ENCODE data around the gene FOXE1.

Gene FOXE1

DNA sequence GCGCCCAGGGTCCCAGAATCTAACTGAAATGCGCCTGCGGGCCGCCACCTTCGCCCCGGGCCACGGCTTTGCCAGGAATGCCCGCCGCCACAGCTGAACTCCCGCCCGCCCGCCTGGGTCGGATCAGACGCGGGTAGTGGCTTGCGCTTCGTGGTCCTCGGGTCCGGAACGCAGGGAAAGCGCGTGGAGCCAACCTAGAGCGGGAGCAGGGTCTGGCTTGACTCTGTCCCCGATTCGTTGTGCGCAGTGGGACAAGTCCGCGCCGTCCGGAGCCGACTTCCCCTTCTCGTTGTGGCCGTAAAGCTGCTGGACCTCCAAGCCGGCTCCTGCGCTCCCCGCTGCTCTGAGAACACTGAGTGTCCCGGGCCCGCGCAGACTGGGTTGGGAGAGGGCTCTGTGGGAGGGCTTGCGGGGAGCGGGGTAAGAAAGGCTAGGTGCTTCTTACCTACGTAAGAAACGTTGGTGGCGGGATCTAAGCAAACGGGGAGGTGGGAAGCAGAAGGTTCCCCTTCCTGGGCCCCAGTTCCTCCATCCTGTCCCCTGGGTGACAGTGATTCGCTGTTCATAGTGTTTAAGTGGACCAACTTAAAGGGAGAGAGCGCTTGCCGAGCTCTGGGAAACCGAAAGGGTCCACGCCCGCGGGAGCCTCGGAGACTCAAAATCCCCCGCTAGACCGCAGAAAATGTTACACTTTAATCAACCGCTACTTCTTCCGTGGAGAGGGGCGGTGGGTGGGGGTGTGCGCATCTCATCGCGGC lies 4.4 kb upstream of the FOXE1 start:
- DNase-seq = no peak

DNA sequence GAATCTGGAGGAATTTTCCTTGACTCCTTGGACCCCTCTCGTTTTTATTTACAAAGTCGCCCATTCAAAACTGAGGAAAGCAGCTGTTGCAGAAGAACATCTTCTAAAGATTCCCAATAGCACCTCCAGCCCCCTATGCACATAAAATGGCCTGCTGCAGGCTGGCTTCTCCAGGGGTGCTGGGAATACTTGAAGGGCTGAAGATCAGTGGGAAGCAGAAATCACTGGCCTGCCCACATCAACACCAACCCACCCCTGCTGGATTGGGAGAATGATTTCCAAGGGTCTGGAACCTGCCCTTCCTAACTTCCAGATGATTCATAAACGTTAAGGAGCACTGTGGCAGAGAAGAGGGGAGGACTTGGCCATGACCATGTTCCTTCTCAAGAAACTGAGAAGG lies 3.0 kb upstream of the FOXE1 start:
- DNase-seq = no peak

DNA sequence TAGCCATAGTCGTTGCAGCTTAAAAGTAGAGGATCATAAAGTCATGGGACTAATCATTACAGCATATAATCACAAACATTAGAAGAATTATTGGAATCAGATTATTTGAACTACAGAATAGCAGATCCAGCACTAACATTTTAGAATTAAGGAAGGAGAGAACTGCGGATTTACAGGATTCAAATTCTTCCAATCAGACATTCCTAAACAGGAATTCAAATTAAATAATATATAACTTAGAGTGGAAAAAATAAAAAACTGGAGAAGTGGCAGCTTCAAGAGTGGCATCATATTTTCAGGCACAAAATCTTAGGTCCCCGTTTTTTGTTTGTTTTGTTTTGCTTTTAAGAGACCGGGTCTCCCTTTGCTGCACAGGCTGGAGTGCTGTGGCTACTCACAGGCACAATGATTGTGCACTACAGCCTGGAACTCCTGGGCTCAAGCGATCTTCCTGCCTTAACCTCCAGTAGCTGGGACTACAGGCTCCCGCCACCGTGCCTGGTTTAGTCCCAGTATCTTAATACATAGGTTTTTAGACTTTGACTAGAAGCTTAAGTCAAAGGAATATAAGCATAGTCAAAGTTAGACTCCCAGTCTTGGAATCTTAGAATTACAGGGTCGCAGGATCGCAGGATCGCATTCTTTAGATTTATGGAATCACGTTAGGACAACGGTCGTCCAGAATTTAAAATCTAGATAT lies 2.1 kb upstream of the FOXE1 start:
- DNase-seq = no peak

DNA sequence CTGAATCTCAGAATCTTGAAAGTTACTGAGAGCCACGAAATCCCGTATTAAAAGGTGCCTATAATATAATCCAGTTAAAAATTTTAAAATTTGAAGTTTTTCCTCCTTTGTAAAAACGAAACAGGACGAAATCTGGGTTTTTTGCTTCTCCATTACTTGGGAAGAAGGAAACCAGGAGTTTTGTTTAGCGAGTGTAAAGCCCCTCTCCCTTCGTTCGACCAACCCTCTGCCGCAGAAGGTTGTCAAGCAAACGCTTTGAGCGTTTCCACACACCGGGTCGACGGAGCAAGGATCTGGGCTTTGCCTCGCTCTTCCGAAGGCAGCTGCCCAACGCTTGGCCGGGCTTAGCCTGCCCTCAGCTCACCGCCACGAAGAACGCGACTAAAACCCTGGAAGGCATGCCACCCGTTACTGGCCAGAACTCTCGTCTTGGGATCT lies 1.6 kb upstream of the FOXE1 start:
- no peak for DNase-seq

DNA sequence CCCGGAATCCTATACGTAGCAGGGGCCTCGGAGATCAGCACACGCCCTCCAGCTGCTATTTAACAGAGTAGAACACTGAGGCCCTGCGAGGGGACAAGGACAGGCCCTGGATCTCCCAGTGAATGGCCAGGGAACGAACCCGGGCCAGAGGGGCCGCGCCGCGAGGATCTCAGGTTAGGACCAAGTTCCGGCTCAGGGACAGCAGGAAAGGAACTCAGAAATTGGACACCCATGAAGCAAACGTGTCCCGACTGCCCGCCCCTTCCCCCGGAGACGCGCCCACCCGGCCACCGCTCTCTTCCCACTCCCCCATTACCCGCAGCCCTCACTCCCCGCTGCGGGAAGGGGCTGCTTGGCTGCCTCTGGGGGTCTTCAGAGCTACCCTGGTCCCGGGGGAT lies 1.0 kb upstream of the FOXE1 start:
- no peak for DNase-seq

DNA sequence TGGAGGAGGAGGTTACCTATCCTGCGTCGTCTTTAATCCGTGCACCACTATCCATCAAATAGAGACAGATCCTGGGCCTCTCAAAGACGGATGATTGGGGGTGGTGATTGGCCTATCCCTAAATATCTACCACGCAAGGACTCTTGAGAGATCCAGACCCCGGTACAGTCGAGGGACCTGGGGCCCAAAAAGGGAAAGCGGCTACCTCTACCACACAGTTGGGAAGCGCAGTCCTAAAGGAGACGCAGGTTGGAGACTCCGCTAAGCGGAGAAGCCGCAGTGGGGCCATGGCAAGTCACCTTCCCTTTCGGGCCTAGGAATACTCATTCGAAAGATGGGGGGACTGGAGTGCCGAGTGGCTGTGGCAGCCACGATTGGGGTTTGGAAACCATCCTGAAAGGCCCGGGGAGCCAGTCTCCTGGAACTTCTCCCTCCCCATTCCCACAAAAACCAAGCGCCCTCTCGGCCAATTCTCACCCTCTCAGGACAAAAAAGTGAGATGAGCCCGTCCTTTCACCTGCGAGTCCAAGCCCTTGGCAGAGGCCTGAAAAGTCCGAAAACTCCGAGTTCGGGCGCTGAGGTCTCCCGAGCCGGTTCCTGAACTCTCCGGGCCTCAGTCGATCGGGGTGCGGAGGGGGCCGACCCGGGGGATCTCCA lies 499 bp upstream of the FOXE1 start:
- no peak for DNase-seq

DNA sequence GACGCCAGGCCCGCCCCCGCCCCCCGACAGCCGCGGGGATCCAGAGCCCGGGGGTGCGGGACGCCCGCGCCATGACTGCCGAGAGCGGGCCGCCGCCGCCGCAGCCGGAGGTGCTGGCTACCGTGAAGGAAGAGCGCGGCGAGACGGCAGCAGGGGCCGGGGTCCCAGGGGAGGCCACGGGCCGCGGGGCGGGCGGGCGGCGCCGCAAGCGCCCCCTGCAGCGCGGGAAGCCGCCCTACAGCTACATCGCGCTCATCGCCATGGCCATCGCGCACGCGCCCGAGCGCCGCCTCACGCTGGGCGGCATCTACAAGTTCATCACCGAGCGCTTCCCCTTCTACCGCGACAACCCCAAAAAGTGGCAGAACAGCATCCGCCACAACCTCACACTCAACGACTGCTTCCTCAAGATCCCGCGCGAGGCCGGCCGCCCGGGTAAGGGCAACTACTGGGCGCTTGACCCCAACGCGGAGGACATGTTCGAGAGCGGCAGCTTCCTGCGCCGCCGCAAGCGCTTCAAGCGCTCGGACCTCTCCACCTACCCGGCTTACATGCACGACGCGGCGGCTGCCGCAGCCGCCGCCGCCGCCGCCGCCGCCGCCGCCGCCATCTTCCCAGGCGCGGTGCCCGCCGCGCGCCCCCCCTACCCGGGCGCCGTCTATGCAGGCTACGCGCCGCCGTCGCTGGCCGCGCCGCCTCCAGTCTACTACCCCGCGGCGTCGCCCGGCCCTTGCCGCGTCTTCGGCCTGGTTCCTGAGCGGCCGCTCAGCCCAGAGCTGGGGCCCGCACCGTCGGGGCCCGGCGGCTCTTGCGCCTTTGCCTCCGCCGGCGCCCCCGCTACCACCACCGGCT lies 1.0 kb downstream of the FOXE1 start:
- peak; percentile 58 for DNase-seq

DNA sequence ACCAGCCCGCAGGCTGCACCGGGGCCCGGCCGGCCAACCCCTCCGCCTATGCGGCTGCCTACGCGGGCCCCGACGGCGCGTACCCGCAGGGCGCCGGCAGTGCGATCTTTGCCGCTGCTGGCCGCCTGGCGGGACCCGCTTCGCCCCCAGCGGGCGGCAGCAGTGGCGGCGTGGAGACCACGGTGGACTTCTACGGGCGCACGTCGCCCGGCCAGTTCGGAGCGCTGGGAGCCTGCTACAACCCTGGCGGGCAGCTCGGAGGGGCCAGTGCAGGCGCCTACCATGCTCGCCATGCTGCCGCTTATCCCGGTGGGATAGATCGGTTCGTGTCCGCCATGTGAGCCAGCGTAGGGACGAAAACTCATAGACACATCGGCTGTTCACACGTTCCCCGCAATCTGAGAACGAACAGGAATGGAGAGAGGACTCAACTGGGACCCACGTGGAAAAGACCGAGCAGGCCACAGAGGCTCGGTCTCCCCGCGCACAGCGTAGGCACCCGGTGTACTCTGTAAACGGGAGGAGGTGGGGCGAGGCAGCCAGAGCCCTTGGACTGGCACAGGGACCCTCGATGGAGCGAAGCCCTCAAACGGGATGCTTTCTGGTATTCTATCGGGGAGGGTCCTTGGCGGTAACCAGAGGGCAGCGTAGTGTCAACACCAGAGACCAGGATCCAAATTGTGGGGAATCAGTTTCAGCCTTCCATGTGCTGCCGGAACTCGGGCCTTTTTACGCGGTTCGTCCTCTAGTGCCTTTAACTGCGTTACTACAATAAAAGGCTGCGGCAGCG lies 1.9 kb downstream of the FOXE1 start:
- DNase-seq = no peak

DNA sequence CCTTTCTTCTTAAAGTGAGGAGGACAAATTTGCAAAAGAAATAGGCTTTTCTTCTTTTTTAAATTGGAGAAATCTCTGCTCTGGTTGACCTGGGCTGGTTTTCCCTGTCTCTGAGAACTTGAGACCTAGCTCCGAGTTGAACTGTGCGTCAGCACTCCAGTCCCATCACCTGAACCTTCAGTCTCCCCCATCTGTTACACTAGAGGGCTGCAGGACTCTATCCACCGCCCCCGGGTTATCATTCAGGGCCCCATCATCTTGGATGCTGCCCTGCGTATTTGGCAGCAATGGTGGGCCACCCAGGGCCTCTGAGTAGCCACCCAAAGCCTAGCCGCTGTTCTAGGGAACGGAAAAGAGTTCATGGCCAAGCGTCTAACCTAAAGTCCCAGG lies 2.5 kb downstream of the FOXE1 start:
- no peak for DNase-seq

DNA sequence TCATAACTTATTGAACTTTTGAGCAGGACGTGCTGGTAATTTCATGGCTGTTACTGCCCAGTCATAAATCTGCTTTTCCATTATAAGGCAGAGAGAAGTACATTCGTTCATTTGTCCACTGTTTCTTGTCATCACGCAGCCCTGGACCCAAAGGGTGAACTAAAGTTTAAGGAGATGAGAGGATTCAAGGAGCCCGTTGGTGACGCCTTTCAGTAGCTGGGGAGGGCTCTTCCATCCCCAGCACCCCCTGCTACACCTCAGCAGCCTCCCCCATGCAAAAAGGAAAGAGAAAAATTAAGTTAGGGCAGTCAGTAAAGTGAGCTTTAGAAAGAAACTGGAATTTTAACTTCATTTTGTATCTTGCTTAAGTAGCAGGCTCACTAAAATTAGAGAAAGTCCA lies 2.9 kb downstream of the FOXE1 start:
- DNase-seq = no peak

DNA sequence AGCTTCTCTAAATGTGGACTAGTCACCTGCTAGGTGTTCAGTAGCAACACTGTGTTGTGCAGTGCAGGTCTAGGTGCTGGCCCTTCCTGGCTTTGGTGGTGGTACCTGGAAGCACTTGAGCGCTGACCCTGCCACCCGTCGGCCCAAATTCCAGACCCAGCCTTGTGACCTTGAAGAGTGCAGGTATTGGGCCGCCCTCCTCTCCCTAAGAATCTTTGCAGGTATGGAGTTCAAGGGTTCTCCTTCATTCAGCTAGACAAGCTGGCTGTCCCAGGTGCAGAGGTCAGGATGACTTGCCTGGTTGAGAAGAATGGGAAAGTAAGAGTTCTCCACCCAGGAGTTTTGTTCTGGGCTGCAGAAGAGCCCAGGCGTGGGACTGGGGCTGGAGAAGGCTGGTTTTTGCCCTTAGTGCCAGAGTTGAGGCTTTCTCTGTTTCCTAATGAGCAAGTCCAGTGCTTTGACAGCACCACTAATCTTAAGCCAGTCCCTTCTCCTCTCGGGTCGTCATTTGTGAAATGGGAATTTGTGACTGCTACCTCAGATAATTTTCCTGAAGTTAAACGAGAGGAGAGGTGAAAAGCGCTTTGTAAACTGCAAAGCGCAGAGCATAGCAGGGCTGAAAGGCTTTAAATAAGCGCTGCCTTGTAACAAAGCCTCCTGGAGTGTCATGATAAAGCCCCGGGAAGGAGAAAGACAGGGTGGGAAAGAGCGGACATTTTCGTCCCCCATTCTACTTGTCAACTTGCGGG lies 4.0 kb downstream of the FOXE1 start:
- no peak for DNase-seq

DNA sequence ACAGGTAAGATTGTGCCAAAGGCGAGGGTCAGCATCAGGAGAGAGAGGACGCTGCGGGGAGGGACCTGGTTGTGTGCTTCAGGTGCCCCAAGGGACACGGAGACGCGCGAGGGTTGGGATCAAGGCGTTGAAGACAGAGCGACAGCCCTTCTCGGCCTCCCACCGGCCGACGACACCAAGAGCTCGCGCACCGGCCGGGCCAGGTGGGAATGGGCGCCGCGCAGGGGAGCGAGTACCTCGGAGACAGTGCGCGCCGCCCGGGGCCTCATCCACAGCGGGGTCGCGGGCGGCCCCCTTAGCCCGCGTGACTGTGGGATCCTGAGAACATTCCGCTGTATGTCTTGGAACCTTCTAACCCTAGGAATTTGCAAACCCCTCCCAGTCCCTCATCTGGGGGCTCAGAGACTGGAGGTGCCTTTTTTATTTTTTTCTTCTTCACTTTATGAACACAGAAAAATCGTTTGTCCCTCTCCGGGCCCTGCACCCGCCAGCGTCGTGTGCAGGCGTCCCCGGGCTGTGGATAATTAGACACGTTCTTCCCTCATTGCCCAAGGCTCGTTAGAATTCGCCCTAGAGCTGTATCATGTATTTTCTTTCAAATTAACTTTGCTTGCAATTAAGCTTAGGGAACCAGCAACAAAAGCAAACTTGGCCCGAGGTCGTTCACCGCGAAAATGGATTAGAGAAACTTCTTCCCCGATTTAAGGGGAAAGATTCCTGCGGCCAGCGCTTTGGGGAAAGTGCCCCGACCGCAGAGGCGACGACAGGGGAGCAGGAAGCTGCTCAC lies 4.8 kb downstream of the FOXE1 start:
- DNase-seq = no peak

DNA sequence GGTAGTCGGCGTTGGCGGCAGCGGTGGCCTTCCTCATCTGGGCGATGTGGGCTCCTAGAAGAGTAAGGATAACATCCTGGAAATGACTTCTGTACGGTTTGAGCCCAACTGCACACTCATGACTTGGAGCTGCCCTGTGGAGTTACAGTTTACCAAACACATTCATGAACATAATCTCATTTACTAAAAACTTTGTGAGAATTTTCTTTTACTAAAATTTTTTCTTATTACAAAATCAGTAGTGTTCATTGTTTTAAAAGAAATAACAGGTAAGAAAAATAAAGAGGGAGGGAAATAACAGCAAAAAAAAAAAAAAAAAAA lies 5.3 kb downstream of the FOXE1 start:
- DNase-seq = no peak

DNA sequence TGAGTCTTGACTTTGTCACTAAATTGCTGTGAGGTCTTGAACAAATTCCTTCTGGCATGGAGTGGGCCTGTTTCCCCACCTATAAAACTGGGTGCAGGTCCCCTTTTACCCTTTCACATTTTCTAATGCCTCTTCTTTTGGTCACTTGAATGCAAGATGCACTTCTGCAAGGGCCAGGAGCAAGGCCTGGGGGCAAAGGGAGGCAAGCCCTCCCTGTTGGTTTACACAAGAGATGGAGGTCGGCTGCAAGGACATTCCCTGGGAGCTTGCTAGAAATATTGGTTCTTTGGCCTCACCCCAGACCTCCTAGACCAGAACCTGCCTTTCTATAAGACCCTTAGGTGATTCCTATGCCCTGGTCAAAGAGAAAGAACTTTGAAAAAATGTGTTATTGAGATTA lies 5.8 kb downstream of the FOXE1 start:
- no peak for DNase-seq

DNA sequence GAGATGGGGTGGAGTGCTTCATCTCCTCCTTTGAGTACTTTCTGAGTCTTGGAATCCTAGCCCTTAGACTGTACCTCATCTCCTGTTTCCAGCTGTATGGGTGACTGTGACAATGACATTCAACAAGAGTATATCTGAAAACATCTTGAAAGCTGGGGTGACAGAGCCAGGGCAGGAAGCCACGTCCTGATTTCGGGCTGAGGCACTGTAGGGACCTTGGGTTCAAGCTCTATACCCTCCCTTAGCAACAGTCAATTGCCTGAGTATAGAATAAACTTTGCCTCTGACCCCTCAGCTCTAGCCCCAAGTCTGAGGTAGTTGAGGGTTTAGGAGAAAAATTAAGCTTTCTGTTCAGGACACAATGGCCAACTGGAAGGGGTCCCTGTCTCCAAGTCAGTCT lies 6.3 kb downstream of the FOXE1 start:
- DNase-seq = no peak

DNA sequence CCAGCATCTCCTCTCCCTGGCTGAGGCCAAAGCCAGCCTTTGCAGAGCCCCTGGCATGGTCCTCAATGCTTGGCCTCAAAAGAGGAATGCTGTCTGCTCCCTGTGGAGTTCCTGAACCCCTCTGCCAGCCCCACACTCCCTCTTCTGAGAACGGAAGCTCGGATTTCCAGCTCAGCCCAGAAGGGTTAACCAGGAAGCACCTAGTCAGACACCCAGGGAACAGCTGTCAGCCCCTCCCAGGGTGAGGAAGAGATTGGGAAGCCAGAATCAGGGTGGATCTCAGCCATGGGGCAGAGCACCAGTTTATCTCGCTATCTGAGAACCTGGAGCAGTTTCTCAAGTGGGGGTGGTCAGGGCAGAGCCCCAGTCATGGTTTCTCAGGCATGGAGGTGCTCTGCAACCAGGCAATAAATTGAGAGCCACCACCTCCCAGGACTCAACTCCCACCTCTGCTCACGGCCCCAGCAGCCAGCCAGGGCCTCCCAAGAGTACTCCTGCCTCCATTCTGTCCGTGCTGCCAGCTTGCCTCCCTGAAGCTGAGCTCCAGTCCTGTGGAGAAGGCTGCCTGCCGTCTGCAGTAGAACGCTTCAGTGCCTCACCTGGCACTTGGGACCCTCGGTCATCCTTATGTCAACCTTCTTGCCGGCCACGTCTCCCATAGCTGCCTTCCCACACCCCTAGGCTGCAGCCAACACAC lies 7.6 kb downstream of the FOXE1 start:
- DNase-seq = no peak

DNA sequence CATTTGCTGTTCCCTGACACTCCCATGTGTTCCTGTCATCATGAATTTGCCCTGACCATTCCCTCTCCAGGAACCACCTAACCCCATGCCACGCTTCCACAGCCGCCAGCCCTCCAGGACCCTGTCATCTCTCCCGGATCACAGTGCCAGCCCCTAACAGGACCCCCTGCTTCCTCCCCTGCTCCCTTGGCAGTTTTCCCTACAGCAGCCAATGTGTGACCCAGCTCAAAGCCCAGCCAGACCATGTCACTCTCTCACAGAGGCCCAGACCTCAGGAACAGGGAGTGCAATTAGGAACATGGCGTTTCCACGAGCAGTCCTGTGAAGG lies 8.1 kb downstream of the FOXE1 start:
- DNase-seq = no peak

DNA sequence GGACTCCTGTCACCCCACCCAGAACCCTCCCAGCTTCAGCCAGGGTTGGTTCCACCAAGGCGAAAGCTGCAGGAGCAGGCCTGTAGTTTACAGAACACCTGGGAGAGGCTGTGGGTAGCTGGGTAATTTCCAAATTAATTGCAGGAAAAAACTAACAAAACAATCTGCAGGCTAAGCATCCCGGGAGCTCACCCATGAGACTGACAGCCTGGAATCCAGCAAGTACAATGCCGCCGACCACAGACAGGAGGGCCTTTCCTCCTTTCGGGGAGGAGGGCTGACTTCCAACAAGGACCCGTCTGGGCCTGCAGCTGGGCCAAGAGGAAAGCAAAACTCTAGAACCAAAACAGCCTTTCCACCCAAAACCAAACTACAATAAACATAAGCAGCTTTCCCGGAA lies 10.3 kb downstream of the FOXE1 start:
- DNase-seq = no peak

DNA sequence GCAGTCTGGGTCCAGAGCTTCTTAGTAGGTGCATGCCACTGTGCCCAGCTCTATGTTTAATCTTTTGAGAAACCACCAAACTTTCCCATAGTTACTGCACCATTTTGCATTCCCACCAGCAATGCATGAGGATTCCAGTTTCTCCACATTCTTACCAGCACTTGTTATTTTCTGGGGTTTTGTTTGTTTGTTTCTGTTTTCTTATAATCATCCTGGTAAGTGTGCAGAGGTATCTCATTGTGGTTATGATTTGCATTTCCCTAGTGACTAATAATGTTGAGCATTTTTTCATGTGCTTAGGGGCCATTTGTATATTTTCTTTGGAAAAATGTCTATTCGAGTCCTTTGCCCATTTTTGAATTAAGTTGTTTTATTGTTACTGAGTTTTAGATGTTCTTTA lies 11.4 kb downstream of the FOXE1 start:
- no peak for DNase-seq

DNA sequence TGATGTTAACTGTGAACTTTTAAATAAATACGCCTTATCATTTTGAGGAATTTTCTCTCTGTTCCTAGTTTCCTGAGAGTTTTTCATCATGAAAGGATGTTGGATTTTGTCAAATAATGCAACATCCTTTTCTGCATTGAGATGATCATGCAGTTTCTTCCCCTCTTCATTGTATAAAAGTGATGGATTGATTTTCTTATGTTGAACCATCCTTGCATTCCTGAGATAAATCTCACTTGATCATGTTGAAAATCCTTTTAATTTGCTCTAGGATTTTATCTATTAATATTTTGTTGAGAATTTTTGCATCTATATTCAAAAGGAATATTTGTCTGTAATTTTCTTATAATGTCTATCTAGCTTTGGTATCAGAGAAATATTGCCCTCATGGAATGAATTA lies 13.3 kb downstream of the FOXE1 start:
- DNase-seq = no peak

DNA sequence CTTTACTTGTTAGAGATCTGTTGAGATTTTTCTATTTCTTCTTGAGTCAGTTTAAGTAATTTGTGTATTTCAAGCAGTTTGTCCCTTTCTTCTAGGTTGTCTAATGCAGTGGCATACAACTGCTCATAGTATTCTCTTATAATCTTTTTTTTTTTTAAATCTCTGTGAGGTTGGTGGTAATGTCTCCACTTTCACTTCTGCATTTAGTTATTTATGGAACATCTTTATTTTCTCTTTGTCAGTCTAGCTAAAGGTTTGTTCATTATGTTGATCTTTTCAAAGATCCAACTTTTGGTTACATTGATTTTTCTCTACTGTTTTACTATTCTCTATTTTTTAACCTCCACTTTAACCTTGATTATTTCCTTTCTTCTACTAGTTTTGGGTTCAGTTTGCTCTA lies 13.8 kb downstream of the FOXE1 start:
- DNase-seq = no peak

Measured in NCI-H1092 (cell line).